Measurements from ENCODE around the gene TMEM120A.

The TMEM120A gene

DNA sequence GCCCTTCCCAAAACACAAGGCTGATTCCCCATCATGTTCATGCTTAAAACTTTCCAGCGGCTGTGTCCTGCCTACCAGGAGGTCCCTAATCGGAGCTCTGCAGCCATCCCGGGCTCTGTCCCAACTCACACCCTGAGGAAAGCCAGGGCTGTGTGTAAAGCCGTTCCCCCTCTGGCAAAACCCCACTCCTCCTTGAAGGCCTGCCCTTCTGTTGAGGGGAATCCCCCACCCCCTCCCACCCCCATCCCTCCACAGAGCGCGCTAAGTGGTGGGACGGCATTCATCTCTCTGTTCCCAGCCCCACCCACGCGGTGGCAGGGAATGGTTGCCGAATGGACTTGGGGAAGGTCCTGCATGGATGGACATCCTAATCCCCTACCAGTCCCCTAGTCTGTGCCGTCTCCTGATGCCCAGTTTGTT is 667 bp upstream of the TMEM120A start:
- DNase-seq (ENCODE audit: low read depth in 2 of 2), result no peak

- no peak for DNase-seq (ENCODE audit: low read depth in 2 of 2)
These were observed 557 bp downstream of the TMEM120A start for GRCh38 chr7:75993689-75994387.

GRCh38 chr7:75992083-75992755 is 2.2 kb downstream of the TMEM120A start:
- DNase-seq (ENCODE audit: low read depth in 2 of 2), result no peak

DNA sequence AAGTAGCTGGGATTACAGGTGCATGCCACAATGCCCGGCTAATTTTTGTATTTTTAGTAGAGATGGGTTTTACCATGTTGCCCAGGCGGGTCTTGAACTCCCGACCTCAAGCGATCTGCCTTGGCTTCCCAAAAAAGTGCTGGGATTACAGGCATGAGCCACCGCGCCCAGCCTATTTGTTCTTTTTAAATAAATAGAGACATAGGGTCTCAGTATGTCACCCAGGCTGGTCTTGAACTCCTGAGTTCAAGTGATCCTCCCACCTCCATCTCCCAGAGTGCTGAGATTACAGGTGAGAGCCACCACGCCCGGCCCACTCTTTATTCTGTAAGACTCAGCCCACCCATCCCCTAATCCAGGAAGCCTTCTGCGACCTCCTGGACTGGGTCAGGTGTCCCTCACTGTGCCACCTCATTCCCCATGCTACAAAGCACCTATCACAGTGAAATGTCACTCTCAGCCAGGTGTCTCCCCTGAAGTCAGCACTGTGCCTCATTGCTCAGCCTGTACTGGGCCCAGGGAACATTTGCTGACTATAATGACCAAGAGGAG is 2.8 kb downstream of the TMEM120A start:
- no peak for DNase-seq (ENCODE audit: low read depth in 2 of 2)

DNA sequence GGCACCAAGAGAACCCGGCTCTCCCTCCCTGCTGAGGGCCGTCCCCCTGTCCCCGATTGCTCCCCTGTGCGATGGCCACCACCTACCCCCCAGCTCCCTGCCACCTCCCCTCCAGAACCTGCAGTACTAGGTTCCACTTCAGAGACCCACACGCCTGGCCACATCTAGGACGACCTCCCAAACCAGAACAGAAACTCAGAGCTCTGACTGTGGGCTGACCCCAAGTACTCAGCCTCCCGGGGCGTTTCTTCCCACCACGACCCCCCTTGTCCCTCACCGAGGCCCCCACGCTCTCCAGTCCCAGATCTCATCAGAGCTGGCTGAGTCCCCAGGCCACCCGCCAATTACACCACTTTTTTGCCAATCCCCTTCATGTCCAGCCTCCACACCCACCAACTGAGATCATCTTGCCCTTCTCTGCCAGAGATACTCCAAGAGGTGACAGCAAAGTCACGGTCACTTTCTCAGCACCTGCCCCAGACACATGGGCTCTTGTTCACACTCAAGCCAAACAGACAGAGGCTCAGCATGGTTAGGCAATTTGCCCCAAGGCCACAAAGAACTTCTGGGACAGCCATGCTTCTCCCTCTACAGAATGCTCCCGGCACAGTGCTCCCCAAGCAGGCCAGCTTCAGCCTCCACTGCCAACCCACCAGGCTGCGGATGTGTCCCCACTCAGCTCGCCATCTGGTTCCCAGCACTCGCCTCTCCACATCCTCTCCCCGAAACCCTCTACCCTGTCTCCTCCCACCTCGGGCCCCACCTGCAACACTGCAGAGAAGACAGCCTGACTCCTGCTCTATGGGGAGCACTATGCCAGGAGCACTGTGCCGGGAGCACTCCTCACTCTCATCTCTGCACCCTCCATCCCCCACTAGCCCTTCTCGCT is 4.7 kb downstream of the TMEM120A start:
- DNase-seq (ENCODE audit: low read depth in 2 of 2), result no peak

- no peak for DNase-seq (ENCODE audit: low read depth in 2 of 2)
These were observed 5.6 kb downstream of the TMEM120A start for GRCh38 chr7:75988568-75989499.

DNA sequence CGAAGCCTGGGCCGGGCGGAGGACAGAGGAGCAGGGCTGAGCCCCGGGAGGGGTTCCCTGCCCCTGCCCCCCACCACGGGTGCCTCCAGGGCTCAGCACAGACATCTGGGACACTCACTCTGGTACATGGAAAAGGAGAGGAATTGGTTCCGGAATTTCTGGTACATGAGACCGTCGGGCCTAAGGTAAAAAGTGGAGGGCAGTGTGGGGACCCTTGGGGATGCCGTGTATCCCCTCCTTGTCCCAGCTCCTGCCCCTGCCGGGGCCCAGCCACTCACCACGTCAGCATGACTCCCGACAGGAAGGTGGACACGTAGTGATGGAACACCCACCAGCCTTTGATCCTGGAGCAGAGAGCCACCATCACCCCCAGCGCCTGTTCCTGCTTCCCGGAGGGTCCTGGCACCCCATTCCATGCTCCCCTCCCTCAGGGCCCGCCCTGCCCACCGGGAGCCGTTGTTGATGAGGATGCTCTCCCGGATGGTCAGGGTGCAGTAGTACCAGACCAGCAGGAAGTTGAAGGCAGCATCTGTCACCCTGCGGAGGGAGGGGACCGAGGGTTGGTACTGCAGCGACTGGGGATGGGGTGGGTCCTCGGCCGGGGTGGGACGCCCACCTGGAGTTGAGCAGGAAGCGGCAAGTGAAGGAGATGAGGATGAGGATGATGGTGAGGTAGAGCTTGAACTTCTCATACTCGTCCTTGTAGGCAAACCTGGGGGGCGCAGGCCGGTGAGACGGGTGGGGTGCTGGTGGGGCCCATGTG is 6.4 kb downstream of the TMEM120A start:
- DNase-seq (ENCODE audit: low read depth in 2 of 2), result no peak

DNA sequence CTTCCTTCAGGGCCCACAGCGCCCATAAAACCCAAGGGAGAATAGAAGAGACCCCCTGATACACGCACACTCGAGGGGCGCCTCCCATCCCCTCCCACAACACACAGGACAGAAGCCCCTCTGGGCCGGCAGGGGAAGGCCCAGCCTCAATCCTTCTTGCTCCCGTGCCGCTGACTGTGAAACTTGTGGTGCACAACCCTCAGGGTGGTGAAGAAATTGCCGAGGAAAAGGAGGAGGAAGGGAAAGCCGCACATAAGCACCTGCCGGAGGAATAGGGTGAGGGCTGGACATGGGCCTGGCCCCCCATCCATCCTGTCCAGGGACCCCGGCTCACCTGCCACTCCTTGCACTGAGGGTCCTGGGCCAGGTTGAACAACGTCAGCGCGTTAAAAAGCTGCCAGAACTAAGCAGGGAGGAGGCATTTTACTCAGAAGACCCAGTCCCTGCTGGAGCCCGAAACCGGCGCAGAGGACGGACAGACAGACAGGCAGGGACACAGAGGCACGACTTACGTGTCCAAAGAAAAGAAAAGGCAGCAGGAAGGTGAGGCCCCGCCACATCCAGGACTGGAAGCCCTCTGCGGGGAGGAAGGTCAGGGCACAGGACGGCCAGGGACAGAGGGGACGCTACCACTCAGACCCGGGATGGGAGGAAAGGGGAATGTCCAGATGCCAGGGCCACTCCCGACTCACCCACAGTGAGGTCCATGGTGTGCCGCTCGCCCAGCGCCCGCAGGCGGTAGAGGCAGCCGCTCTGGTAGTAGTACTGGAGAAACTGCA is 7.2 kb downstream of the TMEM120A start:
- DNase-seq (ENCODE audit: low read depth in 2 of 2), result no peak

DNA sequence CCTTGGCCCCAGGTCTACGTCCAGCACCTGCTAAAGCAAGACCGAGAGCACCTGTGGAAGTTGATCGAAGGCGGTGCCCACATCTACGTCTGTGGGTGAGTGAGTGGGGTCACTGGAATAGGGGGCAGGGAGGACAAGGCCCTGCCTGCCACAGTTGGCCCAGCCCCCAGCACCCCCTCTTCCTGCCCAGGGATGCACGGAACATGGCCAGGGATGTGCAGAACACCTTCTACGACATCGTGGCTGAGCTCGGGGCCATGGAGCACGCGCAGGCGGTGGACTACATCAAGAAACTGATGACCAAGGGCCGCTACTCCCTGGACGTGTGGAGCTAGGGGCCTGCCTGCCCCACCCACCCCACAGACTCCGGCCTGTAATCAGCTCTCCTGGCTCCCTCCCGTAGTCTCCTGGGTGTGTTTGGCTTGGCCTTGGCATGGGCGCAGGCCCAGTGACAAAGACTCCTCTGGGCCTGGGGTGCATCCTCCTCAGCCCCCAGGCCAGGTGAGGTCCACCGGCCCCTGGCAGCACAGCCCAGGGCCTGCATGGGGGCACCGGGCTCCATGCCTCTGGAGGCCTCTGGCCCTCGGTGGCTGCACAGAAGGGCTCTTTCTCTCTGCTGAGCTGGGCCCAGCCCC is 8.1 kb downstream of the TMEM120A start:
- no peak for DNase-seq (ENCODE audit: low read depth in 2 of 2)

- no peak for DNase-seq (ENCODE audit: low read depth in 2 of 2)
These were observed 8.8 kb downstream of the TMEM120A start for GRCh38 chr7:75985518-75986146.

DNA sequence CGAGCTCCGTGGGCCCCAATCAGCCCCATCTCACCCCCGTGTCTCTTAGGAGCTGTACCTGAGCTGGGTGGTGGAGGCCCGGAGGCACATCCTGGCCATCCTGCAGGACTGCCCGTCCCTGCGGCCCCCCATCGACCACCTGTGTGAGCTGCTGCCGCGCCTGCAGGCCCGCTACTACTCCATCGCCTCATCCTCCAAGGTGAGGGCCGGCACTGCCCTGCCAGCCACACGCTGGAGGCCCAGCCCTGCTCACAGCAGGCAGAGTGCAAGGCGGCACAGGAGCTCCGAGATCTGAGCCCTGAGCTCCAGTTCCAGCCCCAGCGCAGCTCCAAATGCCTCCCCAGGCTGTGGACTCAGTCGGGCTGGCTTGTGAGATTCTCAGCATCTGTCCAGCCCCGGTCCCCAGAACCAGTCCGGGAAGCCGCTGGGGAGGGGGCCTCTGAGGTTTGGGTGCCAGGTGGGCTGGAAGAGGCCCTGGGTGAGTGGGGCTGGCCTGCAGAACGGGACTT is 9.3 kb downstream of the TMEM120A start:
- no peak for DNase-seq (ENCODE audit: low read depth in 2 of 2)

GRCh38 chr7:75984130-75985008 is 10.0 kb downstream of the TMEM120A start:
- DNase-seq (ENCODE audit: low read depth in 2 of 2), result no peak

DNA sequence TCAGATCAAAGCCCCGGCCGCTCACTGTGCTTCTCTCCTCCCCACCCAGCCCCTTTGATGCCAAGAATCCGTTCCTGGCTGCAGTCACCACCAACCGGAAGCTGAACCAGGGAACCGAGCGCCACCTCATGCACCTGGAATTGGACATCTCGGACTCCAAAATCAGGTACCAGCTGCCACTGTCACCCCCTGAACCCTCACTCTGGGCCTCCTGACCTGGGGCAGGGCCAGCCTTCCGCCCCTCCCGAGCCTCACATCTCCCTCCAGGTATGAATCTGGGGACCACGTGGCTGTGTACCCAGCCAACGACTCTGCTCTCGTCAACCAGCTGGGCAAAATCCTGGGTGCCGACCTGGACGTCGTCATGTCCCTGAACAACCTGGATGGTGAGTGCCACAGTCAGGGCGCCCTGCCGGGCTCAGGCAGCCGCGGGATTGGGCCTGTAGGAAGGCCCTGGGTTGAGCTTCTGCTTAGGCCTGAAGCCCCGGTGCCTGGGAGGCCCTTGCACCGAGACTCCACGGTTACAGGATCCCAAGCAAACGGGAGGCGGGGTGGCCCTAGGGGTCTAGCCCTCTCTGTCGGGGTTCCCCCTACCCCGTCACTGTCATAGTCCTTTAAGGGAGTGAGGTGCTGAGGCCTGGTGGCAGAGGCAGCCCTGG is 10.8 kb downstream of the TMEM120A start:
- DNase-seq (ENCODE audit: low read depth in 2 of 2), result no peak

GRCh38 chr7:75982306-75983064 is 11.9 kb downstream of the TMEM120A start:
- DNase-seq (ENCODE audit: low read depth in 2 of 2), result no peak

GRCh38 chr7:75981453-75982305 is 12.7 kb downstream of the TMEM120A start:
- no peak for DNase-seq (ENCODE audit: low read depth in 2 of 2)
